Thoracic aorta (tissue), 2 donors: Measurements from ENCODE around the gene GPC3. TPM values are rescaled to one million over a fixed set of nuclear protein-coding genes. Genes with fewer than 3 reads are reported as not detected.
"Not testable (repeated sequence)": the region's sequence is repeated elsewhere in the genome, so short reads cannot be mapped to it uniquely, and the experiment has no call there.

ENCODE experiments used
- ATAC-seq: fragments of 150-250 bp; one replicate; pipeline ENCODE4 v1.8.0; 2017; ENCODE audit warnings: low read depth; ENCODE audit not compliant: insufficient number of reproducible peaks, low FRiP score
- DNase-seq: peaks from one replicate; pipeline ENCODE4 v3.0.0-alpha.2; 2020; ENCODE audit warnings: low spot score
- H3K27ac ChIP-seq, 2 donors: fragments of 200-600 bp; sonication (generic); 1 replicate in 1 of 2; 2 replicates in 1 of 2; pipeline ENCODE4 v1.5.1; 2016; ENCODE audit warnings: mild to moderate bottlenecking in 2 of 2, moderate library complexity in 2 of 2
- H3K27me3 ChIP-seq: fragments of 200-600 bp; sonication (generic); replicated peaks from 2 replicates; pipeline ENCODE4 v1.6.0; 2016; ENCODE audit warnings: mild to moderate bottlenecking; ENCODE audit not compliant: insufficient read depth
- H3K36me3 ChIP-seq: fragments of 200-600 bp; sonication (generic); one replicate; pipeline ENCODE4 v1.5.1; 2016
- H3K4me1 ChIP-seq, 2 donors: fragments of 200-600 bp; sonication (generic); 1 replicate in 1 of 2; 2 replicates in 1 of 2; pipeline versions ENCODE4 v1.5.1 to v1.6.0; 2016; ENCODE audit warnings: low read depth in 2 of 2, mild to moderate bottlenecking in 1 of 2; ENCODE audit not compliant: control insufficient read depth in 1 of 2
- H3K4me3 ChIP-seq: fragments of 200-600 bp; sonication (generic); 2 replicates; pipeline ENCODE4 v1.5.1; 2016; ENCODE audit warnings: mild to moderate bottlenecking
- H3K9me3 ChIP-seq: fragments of 200-600 bp; sonication (generic); 2 replicates; pipeline ENCODE4 v1.5.1; 2016
- total RNA-seq, 2 donors: library from RNA; depleted of rRNA; stranded (reverse); fragments of >200 nt; gene quantifications; one replicate each; pipeline versions ENCODE4 v1.1.0 to v1.2.3, GENCODE V29; 2016
- TF ChIP-seq, protein P1 (sequence below): fragments of 200-600 bp; sonication (generic); IDR thresholded peaks from one replicate; pipeline ENCODE4 v1.5.1; 2019; ENCODE audit warnings: antibody characterized with exemption

Gene GPC3
- total RNA-seq, 2 donors from 2014 or later = 2.6 to 5.6 TPM

DNA sequence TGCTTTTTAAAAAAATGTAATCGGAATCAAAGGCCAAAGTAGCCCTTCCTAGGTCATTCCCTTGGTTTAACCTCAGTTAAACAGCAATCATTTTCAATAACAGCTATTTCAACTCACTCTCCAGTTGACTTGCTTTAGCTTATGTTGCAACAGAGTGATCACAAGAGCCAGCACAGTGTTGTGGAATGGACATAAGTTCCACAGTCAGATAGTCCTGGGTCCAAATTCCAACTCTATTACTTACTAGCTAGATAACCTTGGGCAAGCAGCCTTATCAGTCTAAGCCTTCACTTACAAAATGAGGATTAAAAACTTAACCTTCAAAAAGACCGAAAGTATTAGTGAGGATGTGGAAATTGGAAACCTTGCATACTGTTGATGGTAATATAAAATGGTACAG is 9.2 kb upstream of the GPC3 start:
- no peak overlapping the region for H3K27ac ChIP-seq
- H3K36me3 ChIP-seq = no peaks in the 10 kb centered on the region
- DNase-seq (no peak), ATAC-seq (no peak)
- H3K27me3 ChIP-seq = no peaks in the 10 kb centered on the region
- H3K9me3 ChIP-seq = no peaks in the 10 kb centered on the region
- no peak overlapping the region for H3K4me3 ChIP-seq
- H3K4me1 ChIP-seq = no peaks in the 10 kb centered on the region
- TF ChIP-seq, protein P1, sequence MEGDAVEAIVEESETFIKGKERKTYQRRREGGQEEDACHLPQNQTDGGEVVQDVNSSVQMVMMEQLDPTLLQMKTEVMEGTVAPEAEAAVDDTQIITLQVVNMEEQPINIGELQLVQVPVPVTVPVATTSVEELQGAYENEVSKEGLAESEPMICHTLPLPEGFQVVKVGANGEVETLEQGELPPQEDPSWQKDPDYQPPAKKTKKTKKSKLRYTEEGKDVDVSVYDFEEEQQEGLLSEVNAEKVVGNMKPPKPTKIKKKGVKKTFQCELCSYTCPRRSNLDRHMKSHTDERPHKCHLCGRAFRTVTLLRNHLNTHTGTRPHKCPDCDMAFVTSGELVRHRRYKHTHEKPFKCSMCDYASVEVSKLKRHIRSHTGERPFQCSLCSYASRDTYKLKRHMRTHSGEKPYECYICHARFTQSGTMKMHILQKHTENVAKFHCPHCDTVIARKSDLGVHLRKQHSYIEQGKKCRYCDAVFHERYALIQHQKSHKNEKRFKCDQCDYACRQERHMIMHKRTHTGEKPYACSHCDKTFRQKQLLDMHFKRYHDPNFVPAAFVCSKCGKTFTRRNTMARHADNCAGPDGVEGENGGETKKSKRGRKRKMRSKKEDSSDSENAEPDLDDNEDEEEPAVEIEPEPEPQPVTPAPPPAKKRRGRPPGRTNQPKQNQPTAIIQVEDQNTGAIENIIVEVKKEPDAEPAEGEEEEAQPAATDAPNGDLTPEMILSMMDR = no peak

DNA sequence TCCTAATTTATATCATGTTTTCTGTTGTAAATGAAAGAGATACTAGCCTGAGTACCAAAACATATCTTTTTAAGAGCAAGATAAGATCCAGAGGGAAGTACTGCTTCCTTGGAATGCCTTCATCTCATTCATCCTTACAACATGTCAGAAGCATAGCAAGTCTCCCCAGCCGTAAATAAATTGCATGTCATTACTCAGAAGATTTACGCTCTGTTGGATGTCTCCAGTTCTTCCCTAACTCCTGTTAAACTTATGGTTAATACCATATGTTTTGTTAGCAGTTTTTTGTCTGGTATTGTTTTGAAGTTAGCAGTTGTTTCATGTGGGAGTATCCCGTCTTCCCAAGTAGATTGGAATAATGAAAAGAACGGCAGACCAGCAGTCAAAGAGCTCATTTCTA is 7.5 kb upstream of the GPC3 start:
- no peak for ATAC-seq
- DNase-seq = no peak
- TF ChIP-seq, protein P1 = no peak
- Histone ChIP-seq H3K36me3 (no peaks in the 10 kb centered on the region), H3K9me3 (no peaks in the 10 kb centered on the region), H3K27me3 (no peaks in the 10 kb centered on the region), H3K27ac (no peak overlapping the region), H3K4me1 (no peaks in the 10 kb centered on the region), H3K4me3 (no peak overlapping the region)

DNA sequence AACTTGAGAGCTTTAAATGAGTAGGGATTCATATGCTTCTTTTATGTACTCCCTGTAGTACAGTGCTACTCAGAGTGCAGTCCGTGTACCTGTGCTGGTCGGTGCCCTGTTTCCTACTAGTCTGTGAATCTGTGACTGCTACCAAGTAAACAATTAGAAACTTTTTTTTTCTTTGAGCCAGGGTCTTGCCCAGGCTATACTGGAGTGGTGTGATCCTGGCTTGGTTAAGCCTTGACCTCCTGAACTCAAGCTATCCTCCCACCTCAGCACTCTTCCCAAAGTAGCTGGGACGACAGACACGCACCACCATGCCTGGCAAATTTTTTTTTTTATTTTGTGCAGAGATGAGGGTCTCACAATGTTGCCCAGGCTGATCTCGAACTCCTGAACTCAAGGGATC is 6.4 kb upstream of the GPC3 start:
- no peak overlapping the region for H3K27ac ChIP-seq
- H3K9me3 ChIP-seq = no peaks in the 10 kb centered on the region
- ATAC-seq (no peak), DNase-seq (no peak)
- H3K36me3 ChIP-seq = no peaks in the 10 kb centered on the region
- TF ChIP-seq, protein P1 = no peak
- no peaks in the 10 kb centered on the region for H3K27me3 ChIP-seq
- H3K4me3 ChIP-seq = no peak overlapping the region
- no peaks in the 10 kb centered on the region for H3K4me1 ChIP-seq

DNA sequence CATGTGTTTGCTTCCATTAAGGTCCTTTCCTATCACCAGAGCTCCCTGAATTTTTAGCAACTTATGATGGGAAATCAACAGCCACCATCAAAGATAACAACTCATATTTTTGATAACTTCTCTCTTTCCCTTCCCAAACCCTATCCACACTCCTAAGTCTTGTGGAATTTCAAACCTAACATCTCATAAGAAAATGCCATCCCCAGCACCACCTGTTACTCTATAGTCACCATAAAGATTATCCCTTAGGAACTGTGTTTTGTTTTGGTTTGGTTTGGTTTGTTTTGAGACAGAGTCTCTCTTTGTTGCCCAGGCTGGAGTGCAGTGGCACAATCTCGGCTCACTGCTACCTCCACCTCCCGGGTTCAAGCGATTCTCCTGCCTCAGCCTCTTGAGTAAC is 5.7 kb upstream of the GPC3 start:
- H3K9me3 ChIP-seq, H3K4me1 ChIP-seq, ATAC-seq, DNase-seq, H3K36me3 ChIP-seq, H3K4me3 ChIP-seq, H3K27ac ChIP-seq, H3K27me3 ChIP-seq: not testable (repeated sequence)

DNA sequence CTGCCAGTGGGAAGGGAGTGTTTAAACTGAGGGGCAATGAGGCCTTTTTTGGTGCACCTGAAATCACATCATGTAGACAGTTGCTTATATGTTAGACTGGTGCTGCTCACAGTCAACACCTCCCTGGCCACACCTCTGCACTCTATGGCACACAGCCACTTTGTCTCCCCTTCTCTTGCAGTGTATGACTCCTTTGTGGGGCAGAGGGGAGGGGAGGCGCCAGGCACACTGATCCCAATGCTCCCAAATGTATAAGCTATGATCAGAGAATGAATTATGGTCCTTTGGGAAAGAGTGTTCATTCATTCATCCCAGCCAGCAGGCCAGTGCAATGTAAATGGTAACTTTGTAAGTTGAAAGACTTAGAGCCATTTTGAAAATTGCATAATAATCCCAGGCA is 4.6 kb upstream of the GPC3 start:
- Histone ChIP-seq H3K9me3 (no peaks in the 10 kb centered on the region), H3K36me3 (no peaks in the 10 kb centered on the region), H3K27ac (no peak overlapping the region), H3K4me1 (no peaks in the 10 kb centered on the region), H3K4me3 (no peak overlapping the region), H3K27me3 (no peaks in the 10 kb centered on the region)
- TF ChIP-seq, protein P1 = no peak
- ATAC-seq (no peak), DNase-seq (no peak)

DNA sequence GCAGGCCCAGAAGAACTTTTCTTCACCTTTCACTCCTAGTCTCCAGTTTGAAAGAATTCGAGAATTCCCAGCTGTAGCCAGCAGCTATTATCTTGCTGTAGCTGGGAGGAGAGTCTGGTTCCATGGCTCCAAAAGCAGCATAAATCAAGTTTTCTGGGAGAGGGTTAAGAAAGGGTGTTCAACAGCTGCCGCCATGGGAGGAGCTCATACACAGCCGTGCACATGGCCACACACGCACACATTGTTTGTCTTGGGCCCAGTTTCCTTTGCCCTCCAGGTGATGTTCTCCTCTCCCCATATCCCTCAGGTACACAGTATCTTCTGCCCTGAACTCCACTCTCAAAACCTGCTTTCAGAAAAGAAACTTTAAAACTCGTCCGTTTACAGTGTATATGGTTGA is 4.1 kb upstream of the GPC3 start:
- TF ChIP-seq, protein P1 = no peak
- H3K4me3 ChIP-seq = no peak overlapping the region
- no peaks in the 10 kb centered on the region for H3K9me3 ChIP-seq
- DNase-seq (no peak), ATAC-seq (no peak)
- H3K4me1 ChIP-seq = no peaks in the 10 kb centered on the region
- H3K36me3 ChIP-seq = no peaks in the 10 kb centered on the region
- no peak overlapping the region for H3K27ac ChIP-seq
- H3K27me3 ChIP-seq = no peaks in the 10 kb centered on the region
